Loucy (cell line): Measurements from ENCODE around the gene MAD1L1.

ENCODE experiments used
- H2AFZ ChIP-seq: fragments of 200-600 bp; sonication (generic); 2 replicates; pipeline ENCODE4 v1.6.0; 2016; ENCODE audit warnings: antibody characterized with exemption, mild to moderate bottlenecking, low read length, moderate library complexity
- H3F3A ChIP-seq: fragments of 200-600 bp; 2 replicates; pipeline ENCODE4 v1.6.0; 2016; ENCODE audit warnings: antibody characterized with exemption, low read depth, mild to moderate bottlenecking
- H3K27me3 ChIP-seq: fragments of 200-600 bp; sonication (generic); 2 replicates; pipeline ENCODE4 v1.6.1; 2014; ENCODE audit warnings: low read length, mild to moderate bottlenecking; ENCODE audit not compliant: insufficient read depth, poor library complexity, severe bottlenecking
- H3K36me3 ChIP-seq: fragments of 200-600 bp; sonication (generic); 2 replicates; pipeline ENCODE4 v1.6.1; 2016; ENCODE audit warnings: low read length; ENCODE audit not compliant: insufficient read depth
- H3K4me1 ChIP-seq: fragments of 200-600 bp; sonication (generic); 2 replicates; pipeline ENCODE4 v1.5.1; 2014; ENCODE audit warnings: low read length, mild to moderate bottlenecking; ENCODE audit not compliant: insufficient read depth, poor library complexity, severe bottlenecking
- H3K4me2 ChIP-seq: fragments of 200-600 bp; sonication (generic); 2 replicates; pipeline ENCODE4 v1.6.0; 2014; ENCODE audit warnings: antibody characterized with exemption, low read length, low read depth, mild to moderate bottlenecking; ENCODE audit not compliant: poor library complexity, severe bottlenecking
- H3K4me3 ChIP-seq: fragments of 200-600 bp; sonication (generic); 2 replicates; pipeline ENCODE4 v1.5.1; 2014; ENCODE audit warnings: low read length, mild to moderate bottlenecking, mixed read lengths; ENCODE audit not compliant: poor library complexity, severe bottlenecking
- H3K79me2 ChIP-seq: fragments of 200-600 bp; sonication (generic); 2 replicates; pipeline ENCODE4 v1.6.1; 2014; ENCODE audit warnings: low read length; ENCODE audit not compliant: insufficient read depth
- H3K9ac ChIP-seq: fragments of 200-600 bp; sonication (generic); 2 replicates; pipeline ENCODE4 v1.6.0; 2014; ENCODE audit warnings: mild to moderate bottlenecking, low read depth, low read length, moderate library complexity; ENCODE audit not compliant: poor library complexity, severe bottlenecking
- H3K9me2 ChIP-seq: fragments of 200-600 bp; sonication (generic); replicated peaks from 2 replicates; pipeline ENCODE4 v1.6.1; 2016; ENCODE audit warnings: low read depth, low read length, mixed read lengths
- H3K9me3 ChIP-seq: fragments of 200-600 bp; sonication (generic); 2 replicates; pipeline ENCODE4 v1.6.1; 2014; ENCODE audit warnings: mild to moderate bottlenecking, antibody characterized with exemption, low read length, low read depth; ENCODE audit not compliant: insufficient read depth
- H4K20me1 ChIP-seq: fragments of 200-600 bp; sonication (generic); 2 replicates; pipeline ENCODE4 v1.6.0; 2014; ENCODE audit warnings: antibody characterized with exemption, low read length, mild to moderate bottlenecking; ENCODE audit not compliant: insufficient read depth, poor library complexity, severe bottlenecking
- EZH2phosphoT487 ChIP-seq: fragments of 200-600 bp; IDR thresholded peaks from 2 replicates; pipeline ENCODE4 v1.6.1; 2018; ENCODE audit warnings: antibody characterized with exemption, mild to moderate bottlenecking, moderate library complexity, borderline replicate concordance
- TF ChIP-seq, protein P1 (sequence below): fragments of 200-600 bp; sonication (generic); conservative IDR thresholded peaks from 2 replicates; pipeline ENCODE4 v1.5.1; 2014; ENCODE audit warnings: mild to moderate bottlenecking, antibody characterized with exemption, low read length

The MAD1L1 gene

DNA sequence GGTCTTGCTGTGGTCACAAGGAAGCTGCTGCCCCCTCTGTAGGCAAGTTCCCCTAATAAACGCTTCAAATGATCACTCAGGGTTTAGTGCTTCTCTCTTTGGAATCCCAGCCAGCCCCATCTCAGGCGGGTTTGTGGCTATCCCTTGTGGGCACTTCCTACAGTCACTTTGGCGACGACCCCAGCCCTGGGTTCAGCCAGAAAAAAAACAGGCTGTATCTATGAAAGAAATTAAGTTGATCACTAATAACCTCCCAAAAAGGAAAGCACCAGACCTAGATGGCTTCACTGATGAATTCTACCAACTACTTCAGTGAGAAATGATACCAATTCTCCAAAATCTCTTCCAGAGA is 208.2 kb downstream of the MAD1L1 start:
- H3K4me2 ChIP-seq = no peak overlapping the region
- peaks cover 11% of the 10 kb centered on the region; the same call in 1 of the 2 replicates for H3K36me3 ChIP-seq
- TF ChIP-seq, protein P1, sequence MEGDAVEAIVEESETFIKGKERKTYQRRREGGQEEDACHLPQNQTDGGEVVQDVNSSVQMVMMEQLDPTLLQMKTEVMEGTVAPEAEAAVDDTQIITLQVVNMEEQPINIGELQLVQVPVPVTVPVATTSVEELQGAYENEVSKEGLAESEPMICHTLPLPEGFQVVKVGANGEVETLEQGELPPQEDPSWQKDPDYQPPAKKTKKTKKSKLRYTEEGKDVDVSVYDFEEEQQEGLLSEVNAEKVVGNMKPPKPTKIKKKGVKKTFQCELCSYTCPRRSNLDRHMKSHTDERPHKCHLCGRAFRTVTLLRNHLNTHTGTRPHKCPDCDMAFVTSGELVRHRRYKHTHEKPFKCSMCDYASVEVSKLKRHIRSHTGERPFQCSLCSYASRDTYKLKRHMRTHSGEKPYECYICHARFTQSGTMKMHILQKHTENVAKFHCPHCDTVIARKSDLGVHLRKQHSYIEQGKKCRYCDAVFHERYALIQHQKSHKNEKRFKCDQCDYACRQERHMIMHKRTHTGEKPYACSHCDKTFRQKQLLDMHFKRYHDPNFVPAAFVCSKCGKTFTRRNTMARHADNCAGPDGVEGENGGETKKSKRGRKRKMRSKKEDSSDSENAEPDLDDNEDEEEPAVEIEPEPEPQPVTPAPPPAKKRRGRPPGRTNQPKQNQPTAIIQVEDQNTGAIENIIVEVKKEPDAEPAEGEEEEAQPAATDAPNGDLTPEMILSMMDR = no peak
- TF ChIP-seq EZH2phosphoT487 = no peak
- H4K20me1 ChIP-seq = no peaks in the 10 kb centered on the region
- no peak overlapping the region for H3K9ac ChIP-seq
- H2AFZ ChIP-seq = no peak overlapping the region
- no peaks in the 10 kb centered on the region for H3K27me3 ChIP-seq
- H3K9me2 ChIP-seq = no peaks in the 10 kb centered on the region
- H3K79me2 ChIP-seq = peaks cover 24% of the 10 kb centered on the region; the same call in 1 of the 2 replicates
- H3K4me1 ChIP-seq = no peaks in the 10 kb centered on the region
- no peaks in the 10 kb centered on the region for H3F3A ChIP-seq
- no peak overlapping the region for H3K4me3 ChIP-seq
- H3K9me3 ChIP-seq = peaks cover 19% of the 10 kb centered on the region; the same call in 1 of the 2 replicates

DNA sequence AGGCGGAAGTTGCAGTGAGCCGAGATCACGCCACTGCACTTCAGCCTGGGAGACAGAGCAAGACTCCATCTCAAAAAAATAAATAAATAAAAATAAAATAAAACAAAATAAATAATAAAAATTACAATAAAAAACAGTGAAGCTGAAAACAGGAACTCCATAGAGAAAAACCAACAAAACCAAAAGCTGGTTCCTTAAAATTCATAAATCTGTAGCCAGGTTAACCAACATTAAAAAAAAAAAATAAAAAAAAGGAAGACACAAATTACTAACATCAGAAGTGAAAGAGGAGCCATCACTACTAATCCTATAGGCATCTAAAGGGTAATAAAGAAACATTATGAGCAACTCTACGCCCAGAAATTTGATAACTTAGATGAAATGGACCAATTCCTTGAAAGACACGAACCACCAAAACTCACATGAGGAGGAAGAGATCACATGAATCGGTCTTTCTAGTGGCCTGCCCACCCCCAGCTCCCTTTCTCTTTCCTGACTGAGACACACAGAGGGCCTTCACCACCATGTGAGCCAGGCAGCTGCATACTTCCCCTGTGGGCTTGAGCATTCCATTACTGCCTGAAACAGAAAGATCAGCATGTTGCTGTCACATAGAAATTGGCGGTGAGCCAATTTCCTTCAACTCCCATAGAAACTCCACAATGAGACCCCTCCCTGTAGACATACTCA is 208.7 kb downstream of the MAD1L1 start:
- H3K9ac ChIP-seq = no peak overlapping the region
- H3K4me2 ChIP-seq = no peak overlapping the region
- peaks cover 19% of the 10 kb centered on the region; the same call in 1 of the 2 replicates for H3K9me3 ChIP-seq
- H3K36me3 ChIP-seq = peaks cover 11% of the 10 kb centered on the region; the same call in 1 of the 2 replicates
- H3K9me2 ChIP-seq = no peaks in the 10 kb centered on the region
- no peaks in the 10 kb centered on the region for H3K4me1 ChIP-seq
- H3K4me3 ChIP-seq = no peak overlapping the region
- no peak for TF ChIP-seq EZH2phosphoT487
- TF ChIP-seq, protein P1 = no peak
- no peaks in the 10 kb centered on the region for H4K20me1 ChIP-seq
- no peaks in the 10 kb centered on the region for H3F3A ChIP-seq
- H3K79me2 ChIP-seq = peaks cover 20% of the 10 kb centered on the region; the same call in 1 of the 2 replicates
- no peaks in the 10 kb centered on the region for H3K27me3 ChIP-seq
- H2AFZ ChIP-seq = no peak overlapping the region

DNA sequence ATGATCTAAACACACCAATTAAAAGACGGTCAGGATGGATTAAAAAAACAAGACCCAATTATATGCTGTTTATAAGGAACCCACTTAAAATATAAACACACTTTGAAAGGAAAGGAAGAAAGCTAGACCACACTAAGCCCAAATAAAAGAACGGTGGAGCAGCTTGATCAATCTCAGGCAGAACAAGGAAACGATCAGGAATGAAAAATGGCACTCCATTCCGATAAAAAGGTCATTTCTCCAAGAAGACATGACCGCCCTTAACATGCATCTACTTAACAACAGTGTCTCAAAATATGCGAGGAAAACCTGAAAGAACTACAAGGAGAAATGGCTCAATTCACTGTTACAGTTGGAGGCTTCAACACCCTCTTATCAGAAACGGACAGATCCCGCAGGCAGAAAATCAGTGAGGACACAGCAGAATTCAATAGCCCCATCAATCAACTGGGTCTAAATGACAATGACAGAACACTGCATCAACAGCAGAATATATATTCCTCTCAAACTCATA is 210.0 kb downstream of the MAD1L1 start:
- H3K79me2 ChIP-seq = peaks cover 12% of the 10 kb centered on the region; the same call in 1 of the 2 replicates
- H3K27me3 ChIP-seq = no peaks in the 10 kb centered on the region
- 0 out of 2 replicates have a peak, but pooled peaks cover 8% of the 10 kb centered on the region for H3K36me3 ChIP-seq
- H3K9me3 ChIP-seq = peaks cover 13% of the 10 kb centered on the region; the same call in 1 of the 2 replicates
- no peak overlapping the region for H3K4me2 ChIP-seq
- no peaks in the 10 kb centered on the region for H4K20me1 ChIP-seq
- no peak overlapping the region for H2AFZ ChIP-seq
- no peak overlapping the region for H3K9ac ChIP-seq
- no peaks in the 10 kb centered on the region for H3K4me1 ChIP-seq
- TF ChIP-seq, protein P1 = no peak
- no peak for TF ChIP-seq EZH2phosphoT487
- H3F3A ChIP-seq = no peaks in the 10 kb centered on the region
- no peaks in the 10 kb centered on the region for H3K9me2 ChIP-seq
- no peak overlapping the region for H3K4me3 ChIP-seq
